Measurements from ENCODE around the gene DEFB110.
A peak's percentile ranks its signal among the peaks of the same experiment; 100 is the strongest.

DEFB110 gene

DNA sequence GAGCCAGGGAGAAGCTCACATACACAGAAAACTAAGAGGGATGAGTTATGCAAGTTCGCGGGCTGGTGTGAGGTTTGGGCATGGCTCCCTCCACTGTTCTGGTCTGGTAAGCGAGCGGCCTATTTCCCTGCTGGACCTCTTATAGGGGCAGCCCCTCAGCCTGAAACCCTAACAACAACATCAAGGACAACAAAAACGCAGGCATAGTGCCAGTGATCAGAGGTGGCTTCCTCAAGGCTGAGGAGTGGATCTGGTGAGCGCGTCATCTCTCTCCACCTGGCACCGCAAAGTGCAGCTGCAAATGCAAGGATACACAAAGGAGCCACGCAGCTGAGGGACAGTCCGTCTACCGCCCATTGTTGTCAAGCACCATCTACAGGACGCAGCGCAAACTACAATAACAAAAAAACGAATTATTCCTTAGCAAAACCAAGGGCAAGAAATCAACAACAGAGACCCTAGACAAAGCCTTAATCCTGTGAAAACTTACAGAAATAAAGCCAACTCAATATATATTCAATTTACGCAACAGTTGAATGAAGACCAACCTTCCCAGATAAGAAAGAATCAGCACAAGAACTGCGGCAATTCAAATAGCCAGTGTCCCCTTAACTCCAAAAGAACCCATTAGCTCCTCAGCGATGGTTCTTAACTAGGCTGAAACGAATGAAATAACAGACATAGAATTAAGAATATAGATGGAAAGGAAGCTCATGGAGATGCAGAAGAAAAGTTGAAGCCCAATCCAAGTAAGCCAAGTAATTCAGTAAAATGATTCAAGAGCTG lies 9.2 kb upstream of the DEFB110 start:
- DNase-seq (ENCODE audit: low read depth): peak; percentile 42
- peak; percentile 44 for TF ChIP-seq CTCF (IDR thresholded peaks at IDR 0.05; ENCODE audit: insufficient read depth, low read depth, low read length, missing control alignments)
- H3K4me3 ChIP-seq (ENCODE audit: low read depth, low read length): no peak overlapping the region

DNA sequence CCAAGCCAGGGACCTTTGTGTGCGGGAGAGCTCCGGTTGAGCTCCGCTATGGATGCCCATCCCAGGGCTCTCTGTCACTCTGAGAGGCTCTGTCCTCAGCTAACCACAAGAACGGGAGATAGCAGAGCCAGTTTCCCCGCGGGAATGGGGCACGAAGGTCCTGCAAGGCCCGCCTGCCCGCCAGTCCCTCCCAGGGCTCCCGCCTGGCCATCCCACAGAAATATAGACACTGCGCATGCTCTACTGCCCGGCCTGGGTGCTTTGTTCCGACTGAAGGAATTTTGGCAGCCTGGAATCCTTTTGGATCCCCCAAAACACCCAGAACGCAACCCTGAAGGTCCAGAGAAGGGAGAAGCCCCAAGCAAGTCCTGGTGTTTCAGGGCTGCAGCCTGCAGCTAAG lies 8.6 kb upstream of the DEFB110 start:
- TF ChIP-seq CTCF (IDR thresholded peaks at IDR 0.05; ENCODE audit: insufficient read depth, low read depth, low read length, missing control alignments): no peak
- no peak for DNase-seq (ENCODE audit: low read depth)
- H3K4me3 ChIP-seq (ENCODE audit: low read depth, low read length): no peak overlapping the region

GRCh38 chr6:50025258-50025657 lies 3.5 kb upstream of the DEFB110 start:
- no peak for DNase-seq (ENCODE audit: low read depth)
- no peak overlapping the region for H3K4me3 ChIP-seq (ENCODE audit: low read depth, low read length)
- no peak for TF ChIP-seq CTCF (IDR thresholded peaks at IDR 0.05; ENCODE audit: insufficient read depth, low read depth, low read length, missing control alignments)

- no peak for DNase-seq (ENCODE audit: low read depth)
- no peak overlapping the region for H3K4me3 ChIP-seq (ENCODE audit: low read depth, low read length)
- no peak for TF ChIP-seq CTCF (IDR thresholded peaks at IDR 0.05; ENCODE audit: insufficient read depth, low read depth, low read length, missing control alignments)
Measured at GRCh38 chr6:50007819-50008218, 14.0 kb downstream of the DEFB110 start.

DNA sequence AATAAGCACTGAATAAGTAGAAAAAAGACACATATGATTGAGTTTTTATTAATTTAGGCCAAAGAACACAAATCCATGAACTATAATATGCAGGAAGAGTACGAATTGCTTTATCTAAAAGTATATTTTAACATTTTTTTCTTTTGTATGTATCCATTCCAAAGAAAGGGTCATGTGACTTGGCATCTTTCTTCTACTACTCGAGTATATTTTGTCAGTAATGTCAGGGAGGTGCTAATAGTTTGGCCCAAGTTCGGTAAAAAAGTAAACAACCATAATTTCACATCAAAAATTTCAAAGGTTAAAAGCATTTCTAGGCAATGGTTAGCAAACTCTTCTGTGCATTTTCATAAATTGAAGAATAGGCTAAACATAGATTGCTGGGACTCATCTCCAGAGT lies 18.7 kb downstream of the DEFB110 start:
- no peak for DNase-seq (ENCODE audit: low read depth)
- H3K4me3 ChIP-seq (ENCODE audit: low read depth, low read length): no peak overlapping the region
- TF ChIP-seq CTCF (IDR thresholded peaks at IDR 0.05; ENCODE audit: insufficient read depth, low read depth, low read length, missing control alignments): no peak

- TF ChIP-seq CTCF (IDR thresholded peaks at IDR 0.05; ENCODE audit: insufficient read depth, low read depth, low read length, missing control alignments): no peak
- DNase-seq (ENCODE audit: low read depth): no peak
- no peak overlapping the region for H3K4me3 ChIP-seq (ENCODE audit: low read depth, low read length)
Measured at GRCh38 chr6:49995278-49995677, 26.5 kb downstream of the DEFB110 start.

DNA sequence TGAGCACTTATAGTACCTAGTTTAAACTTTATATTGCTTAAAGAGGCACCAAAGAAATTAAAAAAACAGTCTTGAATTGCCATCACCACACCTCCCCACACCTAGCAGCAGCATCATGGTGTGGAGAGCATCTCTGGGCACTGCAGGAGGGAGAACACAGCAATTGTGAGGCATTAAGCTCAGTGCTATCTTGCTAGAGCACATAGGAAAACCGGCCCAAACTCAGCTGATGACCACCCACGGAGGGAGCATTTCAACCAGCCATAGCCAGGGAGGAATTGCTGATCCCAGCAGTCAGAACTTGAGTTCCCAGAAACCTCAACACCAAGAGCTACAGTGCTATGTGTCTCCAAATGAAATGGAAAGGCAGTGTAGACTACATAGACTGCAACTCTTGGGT lies 32.9 kb downstream of the DEFB110 start:
- TF ChIP-seq CTCF (IDR thresholded peaks at IDR 0.05; ENCODE audit: insufficient read depth, low read depth, low read length, missing control alignments): no peak
- H3K4me3 ChIP-seq (ENCODE audit: low read depth, low read length): no peak overlapping the region
- no peak for DNase-seq (ENCODE audit: low read depth)

Data from GM12865 (cell line).